MM.1S (cell line): ENCODE data around the gene BCL2.
A peak's percentile ranks its signal among the peaks of the same experiment; 100 is the strongest.
"Not testable (repeated sequence)": the region's sequence is repeated elsewhere in the genome, so short reads cannot be mapped to it uniquely, and the experiment has no call there.

Experiments used
- DNase-seq: peaks from one replicate; pipeline ENCODE4 v3.0.0-alpha.2; 2015
- H2AFZ ChIP-seq: fragments of 300-600 bp; sonication (generic); 2 replicates; pipeline ENCODE4 v1.6.0; 2016; ENCODE audit warnings: antibody characterized with exemption, low read length
- H3F3A ChIP-seq: fragments of 300-600 bp; sonication (generic); 2 replicates; pipeline ENCODE4 v1.6.1; 2016; ENCODE audit warnings: mild to moderate bottlenecking, antibody characterized with exemption, low read length, moderate library complexity, mixed read lengths; ENCODE audit not compliant: insufficient read depth
- H3K27ac ChIP-seq: fragments of 300-600 bp; sonication (generic); 2 replicates; pipeline ENCODE4 v1.5.1; 2016; ENCODE audit warnings: mild to moderate bottlenecking, low read length
- H3K27me3 ChIP-seq: fragments of 300-600 bp; sonication (generic); replicated peaks from 2 replicates; pipeline ENCODE4 v1.6.0; 2016; ENCODE audit warnings: low read length; ENCODE audit not compliant: insufficient read depth
- H3K36me3 ChIP-seq: fragments of 300-600 bp; sonication (generic); replicated peaks from 2 replicates; pipeline ENCODE4 v1.6.1; 2016; ENCODE audit warnings: mild to moderate bottlenecking, low read length, mixed read lengths; ENCODE audit not compliant: insufficient read depth
- H3K4me1 ChIP-seq: fragments of 300-600 bp; sonication (generic); 2 replicates; pipeline ENCODE4 v1.6.1; 2016; ENCODE audit warnings: low read length, mixed read lengths
- H3K4me2 ChIP-seq: fragments of 300-600 bp; sonication (generic); 2 replicates; pipeline ENCODE4 v1.6.0; 2016; ENCODE audit warnings: low read depth, low read length
- H3K4me3 ChIP-seq: fragments of 300-600 bp; sonication (generic); 2 replicates; pipeline ENCODE4 v1.5.1; 2016; ENCODE audit warnings: low read length, mixed read lengths
- H3K79me2 ChIP-seq: fragments of 300-600 bp; sonication (generic); 2 replicates; pipeline ENCODE4 v1.6.1; 2016; ENCODE audit warnings: mixed run types, low read length, mixed read lengths
- H3K9ac ChIP-seq: fragments of 300-600 bp; sonication (generic); 2 replicates; pipeline ENCODE4 v1.6.1; 2016; ENCODE audit warnings: low read length, mixed read lengths
- H3K9me2 ChIP-seq: fragments of 300-600 bp; sonication (generic); replicated peaks from 2 replicates; pipeline ENCODE4 v1.6.1; 2016; ENCODE audit warnings: mild to moderate bottlenecking, low read length, mixed read lengths; ENCODE audit not compliant: insufficient read depth
- H3K9me3 ChIP-seq: fragments of 300-600 bp; sonication (generic); replicated peaks from 2 replicates; pipeline ENCODE4 v1.6.1; 2016; ENCODE audit warnings: mild to moderate bottlenecking, low read length, mixed read lengths; ENCODE audit not compliant: insufficient read depth
- H4K20me1 ChIP-seq: fragments of 300-600 bp; sonication (generic); 2 replicates; pipeline ENCODE4 v1.6.1; 2016; ENCODE audit warnings: mild to moderate bottlenecking, low read length, moderate library complexity, mixed read lengths; ENCODE audit not compliant: insufficient read depth
- EZH2 ChIP-seq: fragments of 300-600 bp; sonication (generic); optimal IDR thresholded peaks from 2 replicates; pipeline ENCODE3; 2017; ENCODE audit warnings: low read depth, mild to moderate bottlenecking, antibody characterized with exemption, low read length, mixed read lengths
- EZH2phosphoT487 ChIP-seq: fragments of 300-600 bp; sonication (generic); IDR thresholded peaks from 2 replicates; pipeline ENCODE4 v1.6.1; 2018; ENCODE audit warnings: antibody characterized with exemption, low read length
- TF ChIP-seq, protein P1 (sequence below): fragments of 300-600 bp; sonication (generic); IDR thresholded peaks from 2 replicates; pipeline ENCODE4 v1.5.1; 2016; ENCODE audit warnings: antibody characterized with exemption, low read length, mixed read lengths

The BCL2 gene

DNA sequence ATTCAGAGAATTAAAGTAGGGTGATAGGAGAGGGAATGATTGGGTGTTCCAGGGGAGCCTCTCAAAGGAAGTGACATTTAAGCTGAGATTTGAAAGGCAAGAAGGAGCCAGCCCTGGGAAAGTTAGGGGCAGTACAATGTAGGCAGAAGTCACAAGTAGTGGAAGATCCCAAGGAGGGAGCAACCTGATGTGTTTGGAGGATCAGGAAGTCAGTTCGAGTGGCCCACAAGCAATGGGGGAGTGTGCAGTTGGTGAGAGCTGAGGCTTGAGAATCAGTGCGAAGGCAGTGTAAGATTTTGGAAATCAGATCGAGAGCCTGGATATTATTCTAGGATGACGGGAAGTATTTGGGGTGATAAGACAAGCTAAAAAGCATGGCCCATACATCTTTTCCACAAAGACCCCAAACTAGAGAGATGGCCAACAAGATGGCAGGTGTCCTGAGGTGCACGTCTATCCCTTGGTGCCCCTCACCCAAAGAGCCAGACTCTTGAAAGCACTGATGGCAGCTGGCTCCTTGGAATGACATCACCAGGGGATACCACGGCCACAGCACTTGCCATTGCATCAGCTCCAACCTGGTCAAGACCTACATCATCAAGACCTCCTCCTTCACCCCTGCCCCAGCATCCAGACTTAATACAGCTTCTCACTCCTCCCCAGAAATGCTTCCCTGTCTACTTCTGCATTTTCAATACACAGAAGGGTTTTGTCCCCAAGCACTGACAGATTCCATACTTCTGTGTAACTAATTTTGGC lies 127.3 kb downstream of the BCL2 start:
- no peaks in the 10 kb centered on the region for H3K27me3 ChIP-seq
- no peaks in the 10 kb centered on the region for H4K20me1 ChIP-seq
- no peak for TF ChIP-seq EZH2
- no peak for TF ChIP-seq EZH2phosphoT487
- TF ChIP-seq, protein P1, sequence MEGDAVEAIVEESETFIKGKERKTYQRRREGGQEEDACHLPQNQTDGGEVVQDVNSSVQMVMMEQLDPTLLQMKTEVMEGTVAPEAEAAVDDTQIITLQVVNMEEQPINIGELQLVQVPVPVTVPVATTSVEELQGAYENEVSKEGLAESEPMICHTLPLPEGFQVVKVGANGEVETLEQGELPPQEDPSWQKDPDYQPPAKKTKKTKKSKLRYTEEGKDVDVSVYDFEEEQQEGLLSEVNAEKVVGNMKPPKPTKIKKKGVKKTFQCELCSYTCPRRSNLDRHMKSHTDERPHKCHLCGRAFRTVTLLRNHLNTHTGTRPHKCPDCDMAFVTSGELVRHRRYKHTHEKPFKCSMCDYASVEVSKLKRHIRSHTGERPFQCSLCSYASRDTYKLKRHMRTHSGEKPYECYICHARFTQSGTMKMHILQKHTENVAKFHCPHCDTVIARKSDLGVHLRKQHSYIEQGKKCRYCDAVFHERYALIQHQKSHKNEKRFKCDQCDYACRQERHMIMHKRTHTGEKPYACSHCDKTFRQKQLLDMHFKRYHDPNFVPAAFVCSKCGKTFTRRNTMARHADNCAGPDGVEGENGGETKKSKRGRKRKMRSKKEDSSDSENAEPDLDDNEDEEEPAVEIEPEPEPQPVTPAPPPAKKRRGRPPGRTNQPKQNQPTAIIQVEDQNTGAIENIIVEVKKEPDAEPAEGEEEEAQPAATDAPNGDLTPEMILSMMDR = no peak
- no peaks in the 10 kb centered on the region for H3K9me3 ChIP-seq
- H3K27ac ChIP-seq = peak overlapping the region; percentile 24; the same call in 1 of the 2 replicates
- H3K36me3 ChIP-seq = no peaks in the 10 kb centered on the region
- H2AFZ ChIP-seq = no peak overlapping the region
- no peaks in the 10 kb centered on the region for H3K9me2 ChIP-seq
- no peak overlapping the region for H3K4me2 ChIP-seq
- no peak overlapping the region for H3K9ac ChIP-seq
- no peak for DNase-seq
- peaks cover 11% of the 10 kb centered on the region for H3F3A ChIP-seq
- H3K79me2 ChIP-seq = peaks cover 63% of the 10 kb centered on the region
- H3K4me1 ChIP-seq = peaks cover 33% of the 10 kb centered on the region
- no peak overlapping the region for H3K4me3 ChIP-seq

DNA sequence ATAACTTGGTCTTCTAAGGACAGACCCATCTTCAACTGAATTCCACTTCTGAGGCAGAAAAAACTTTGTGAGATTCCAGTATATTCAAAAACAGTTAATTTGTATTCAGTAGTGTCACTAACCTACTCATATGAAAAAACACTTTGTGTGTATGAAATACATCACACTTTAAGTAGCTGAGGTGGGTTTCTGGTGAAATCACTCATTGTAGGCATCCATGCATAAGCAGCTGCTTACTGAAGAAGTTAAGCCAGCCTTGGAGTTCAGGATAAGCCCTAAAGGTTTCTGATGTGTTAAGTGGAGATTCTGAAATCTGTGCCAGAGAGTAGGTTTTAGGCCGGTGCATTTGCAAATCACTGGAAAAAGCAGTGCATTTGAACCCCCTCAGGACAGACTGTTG lies 128.2 kb downstream of the BCL2 start:
- Histone ChIP-seq H3F3A (peaks cover 20% of the 10 kb centered on the region), H3K9me2 (no peaks in the 10 kb centered on the region), H3K4me3 (no peak overlapping the region), H3K36me3 (no peaks in the 10 kb centered on the region), H2AFZ (no peak overlapping the region), H3K27me3 (no peaks in the 10 kb centered on the region), H3K4me1 (peaks cover 42% of the 10 kb centered on the region), H3K27ac (no peak overlapping the region), H3K9ac (no peak overlapping the region), H4K20me1 (no peaks in the 10 kb centered on the region), H3K9me3 (no peaks in the 10 kb centered on the region), H3K4me2 (no peak overlapping the region), H3K79me2 (peaks cover 59% of the 10 kb centered on the region)
- TF ChIP-seq EZH2phosphoT487 = no peak
- TF ChIP-seq, protein P1 = no peak
- DNase-seq = no peak

DNA sequence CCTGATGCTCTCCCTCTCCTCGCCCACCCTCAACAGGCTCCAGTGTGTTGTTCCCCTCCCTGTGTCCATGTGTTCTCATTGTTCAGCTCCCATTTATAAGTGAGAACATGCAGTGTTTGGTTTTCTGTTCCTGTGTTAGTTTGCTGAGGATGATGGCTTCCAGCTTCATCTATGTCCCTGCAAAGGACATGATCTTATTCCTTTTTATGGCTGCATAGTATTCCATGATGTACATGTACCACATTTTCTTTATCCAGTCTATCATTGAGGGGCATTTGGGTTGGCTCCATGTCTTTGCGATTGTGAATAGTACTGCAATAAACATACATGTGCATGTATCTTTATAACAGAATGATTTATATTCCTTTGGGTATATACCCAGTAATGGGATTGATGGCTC lies 128.7 kb downstream of the BCL2 start:
- H3K4me2 ChIP-seq, H3K27ac ChIP-seq, H2AFZ ChIP-seq, DNase-seq, H3K27me3 ChIP-seq, H3K9me3 ChIP-seq, H3K9me2 ChIP-seq, H3K9ac ChIP-seq, H4K20me1 ChIP-seq, H3K4me3 ChIP-seq, H3K36me3 ChIP-seq: not testable (repeated sequence)
- Histone ChIP-seq H3F3A (peaks cover 24% of the 10 kb centered on the region), H3K79me2 (peaks cover 60% of the 10 kb centered on the region), H3K4me1 (peaks cover 48% of the 10 kb centered on the region)

DNA sequence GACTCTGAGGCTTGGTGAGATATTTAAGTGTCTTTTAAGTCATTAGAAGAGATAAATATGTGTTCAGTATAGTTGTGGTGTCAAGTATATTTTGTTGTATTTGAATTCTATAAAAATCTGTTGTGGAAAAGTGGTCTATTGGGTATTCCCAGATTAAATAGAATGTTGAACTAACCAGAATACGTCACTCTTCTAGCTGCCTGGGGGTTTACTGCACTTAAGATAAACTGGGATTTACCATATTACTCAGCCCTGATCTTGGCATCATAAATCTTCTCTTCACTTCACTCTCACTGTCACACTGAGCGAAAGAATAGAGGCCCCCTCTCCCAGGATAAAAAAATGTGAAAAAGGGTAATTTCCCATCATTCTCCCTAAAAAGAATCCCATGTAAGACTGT lies 129.8 kb downstream of the BCL2 start:
- Histone ChIP-seq H3K9me2 (no peaks in the 10 kb centered on the region), H3K36me3 (no peaks in the 10 kb centered on the region), H3K9me3 (no peaks in the 10 kb centered on the region), H4K20me1 (no peaks in the 10 kb centered on the region), H3K79me2 (peaks cover 64% of the 10 kb centered on the region), H3K4me2 (no peak overlapping the region), H3K27ac (no peak overlapping the region), H3K4me3 (no peak overlapping the region), H3F3A (peaks cover 24% of the 10 kb centered on the region), H3K4me1 (peaks cover 58% of the 10 kb centered on the region), H2AFZ (no peak overlapping the region), H3K27me3 (no peaks in the 10 kb centered on the region), H3K9ac (no peak overlapping the region)
- no peak for DNase-seq
- TF ChIP-seq EZH2phosphoT487 = no peak
- TF ChIP-seq, protein P1 = no peak
- TF ChIP-seq EZH2 = no peak
